ENCODE results near the gene RABAC1.

- TF ChIP-seq EZH2 (IDR thresholded peaks at IDR 0.05; ENCODE audit: insufficient read depth, poor library complexity, severe bottlenecking) (no peak), EZH2phosphoT487 (IDR thresholded peaks at IDR 0.05; ENCODE audit: insufficient read depth, low read depth) (no peak)
Observed at GRCh38 chr19:41936416-41936850, 22.7 kb downstream of the RABAC1 start.

All from GM23248 (cell line).